Middle frontal gyrus (tissue), 1 donor: ENCODE data around the gene CNOT6.
"Not testable (repeated sequence)": the region's sequence is repeated elsewhere in the genome, so short reads cannot be mapped to it uniquely, and the experiment has no call there.

ENCODE experiments used
- DNase-seq: peaks from one replicate; pipeline ENCODE4 v3.0.0-alpha.2; 2015; ENCODE audit warnings: low spot score; ENCODE audit errors: extremely low spot score

CNOT6 gene

GRCh38 chr5:180494060-180494509 is at the start of gene CNOT6:
Gene CNOT6 (plus strand): TSS chr5:180494379. CDS start chr5:180529277, 34,898 bp downstream.
- DNase-seq = peak; percentile 82

GRCh38 chr5:180454752-180455151 is 39.4 kb upstream of the CNOT6 start:
- DNase-seq = no peak

DNA sequence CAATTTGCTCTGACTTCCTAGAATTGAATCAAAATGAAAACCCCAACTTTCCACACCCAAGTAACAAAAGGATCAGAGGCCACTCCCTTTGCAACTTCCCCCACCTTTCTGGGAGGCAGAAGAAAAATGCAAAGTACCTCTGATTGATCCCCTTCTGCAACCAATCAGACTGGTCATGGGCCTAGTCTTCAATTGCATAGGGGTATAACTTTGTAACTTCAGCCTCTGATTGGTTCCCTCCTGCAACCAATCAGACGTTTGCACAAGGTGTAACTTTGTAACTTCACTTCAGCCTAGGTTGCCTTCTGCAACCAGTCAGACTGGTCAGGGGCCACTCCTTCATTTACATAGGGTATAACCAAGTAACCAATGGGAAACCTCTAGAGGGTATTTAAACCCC is 38.3 kb upstream of the CNOT6 start:
- no peak for DNase-seq

- no peak for DNase-seq
Measured at GRCh38 chr5:180456792-180457191, 37.4 kb upstream of the CNOT6 start.

DNA sequence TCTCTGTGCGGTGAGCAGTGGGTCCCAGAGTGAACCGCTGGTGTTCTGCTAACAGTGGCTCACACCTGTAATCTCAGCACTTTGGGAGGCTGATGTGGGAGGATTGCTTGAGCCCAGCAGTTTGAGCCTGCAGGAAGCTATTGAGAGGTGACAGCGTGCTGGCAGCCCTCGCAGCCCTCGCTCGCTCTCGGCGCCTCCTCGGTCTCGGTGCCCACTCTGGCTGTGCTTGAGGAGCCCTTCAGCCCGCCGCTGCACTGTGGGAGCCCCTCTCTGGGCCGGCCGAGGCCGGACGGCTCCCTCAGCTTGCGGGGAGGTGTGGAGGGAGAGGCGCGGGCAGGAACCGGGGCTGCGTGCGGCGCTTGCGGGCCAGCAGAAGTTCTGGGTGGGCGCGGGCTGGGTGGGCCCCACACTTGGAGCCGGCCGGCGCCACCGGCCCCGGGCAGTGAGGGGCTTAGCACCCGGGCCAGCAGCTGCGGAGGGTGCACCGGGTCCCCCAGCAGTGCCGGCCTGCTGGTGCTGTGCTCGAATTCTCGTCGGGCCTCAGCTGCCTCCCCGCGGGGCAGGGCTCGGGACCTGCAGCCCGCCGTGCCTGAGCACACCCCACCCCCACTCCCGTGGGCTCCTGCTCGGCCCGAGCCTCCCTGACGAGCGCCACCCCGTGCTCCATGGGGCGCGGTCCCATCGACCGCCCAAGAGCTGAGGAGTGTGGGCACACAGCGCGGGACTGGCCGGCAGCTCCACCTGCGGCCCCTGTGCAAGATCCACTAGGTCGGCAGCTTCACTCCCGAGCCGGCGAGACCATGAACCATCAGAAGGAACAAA is 35.1 kb upstream of the CNOT6 start:
- DNase-seq = not testable (repeated sequence)

- DNase-seq = not testable (repeated sequence)
Measured at GRCh38 chr5:180459674-180460142, 34.5 kb upstream of the CNOT6 start.

DNA sequence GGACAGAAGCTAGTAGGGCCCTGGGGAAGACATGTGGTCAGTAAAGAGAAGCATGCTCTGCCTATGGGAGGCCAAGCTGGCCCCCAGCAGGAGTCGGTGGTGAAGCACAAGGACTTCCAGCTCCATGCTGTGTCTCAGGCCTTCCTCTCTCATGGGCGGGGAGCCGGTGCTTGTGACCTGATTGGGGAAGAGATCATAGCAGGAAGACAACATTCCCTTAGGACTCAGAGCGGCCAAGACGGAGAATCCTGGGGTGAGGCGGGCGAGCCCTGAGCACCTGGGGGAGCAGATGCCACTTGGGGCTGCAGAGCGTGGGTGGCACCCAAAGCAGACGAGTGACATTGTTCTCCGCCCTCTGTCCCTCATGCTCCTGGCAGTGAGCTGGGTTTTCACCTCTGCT is 33.3 kb upstream of the CNOT6 start:
- no peak for DNase-seq

DNA sequence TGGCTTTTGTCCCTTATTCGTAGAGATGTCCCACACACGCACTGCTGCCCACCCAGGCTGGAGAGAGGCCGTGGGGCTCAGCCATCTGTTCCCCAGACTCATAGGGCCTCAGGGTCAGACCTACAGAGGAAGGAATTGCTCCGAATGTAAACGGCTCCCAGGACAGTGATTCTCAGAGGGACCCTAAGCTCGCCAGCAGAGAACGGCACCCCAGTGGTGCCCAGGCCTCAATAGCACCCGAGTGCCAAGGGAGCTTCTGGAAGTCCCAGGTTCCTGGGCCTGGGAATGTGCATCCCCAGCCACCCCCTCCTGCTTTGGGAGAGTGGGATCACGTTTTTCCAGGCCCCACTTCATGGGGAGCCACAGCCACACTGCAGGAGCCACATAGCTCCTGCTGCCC is 32.9 kb upstream of the CNOT6 start:
- DNase-seq = no peak

DNA sequence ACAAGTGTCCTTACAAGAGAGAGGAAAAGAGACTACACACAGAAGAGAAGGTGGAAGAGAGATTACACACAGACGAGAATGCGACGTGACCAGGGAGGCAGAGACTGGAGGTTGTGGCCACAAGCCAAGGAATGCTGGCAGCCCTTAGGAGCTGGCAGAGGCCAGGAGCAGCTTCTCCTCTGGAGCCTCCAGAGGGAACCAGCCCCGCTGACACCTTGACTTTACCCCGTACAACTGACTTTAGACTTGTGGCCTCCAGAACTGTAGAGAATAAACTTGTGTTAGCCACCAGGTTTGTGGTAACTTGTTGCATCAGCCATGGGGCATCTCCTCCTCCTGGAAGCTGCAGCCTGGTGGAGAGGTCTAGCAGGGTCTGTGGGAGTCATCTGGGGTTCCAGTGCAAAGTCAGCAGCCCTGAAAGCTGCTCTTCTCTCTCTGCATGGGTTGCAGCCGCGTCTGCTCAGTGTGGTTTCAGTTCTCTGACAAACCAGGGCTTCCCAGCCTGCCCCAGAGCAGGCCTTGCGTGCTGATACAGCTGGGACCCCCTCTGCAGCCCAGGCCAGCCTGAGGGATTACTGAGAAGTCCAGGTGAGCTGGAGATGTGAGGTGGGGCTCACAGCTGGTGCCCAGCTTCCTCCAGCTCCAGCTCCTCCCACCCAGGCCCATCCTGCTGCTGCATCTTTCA is 30.8 kb upstream of the CNOT6 start:
- no peak for DNase-seq

DNA sequence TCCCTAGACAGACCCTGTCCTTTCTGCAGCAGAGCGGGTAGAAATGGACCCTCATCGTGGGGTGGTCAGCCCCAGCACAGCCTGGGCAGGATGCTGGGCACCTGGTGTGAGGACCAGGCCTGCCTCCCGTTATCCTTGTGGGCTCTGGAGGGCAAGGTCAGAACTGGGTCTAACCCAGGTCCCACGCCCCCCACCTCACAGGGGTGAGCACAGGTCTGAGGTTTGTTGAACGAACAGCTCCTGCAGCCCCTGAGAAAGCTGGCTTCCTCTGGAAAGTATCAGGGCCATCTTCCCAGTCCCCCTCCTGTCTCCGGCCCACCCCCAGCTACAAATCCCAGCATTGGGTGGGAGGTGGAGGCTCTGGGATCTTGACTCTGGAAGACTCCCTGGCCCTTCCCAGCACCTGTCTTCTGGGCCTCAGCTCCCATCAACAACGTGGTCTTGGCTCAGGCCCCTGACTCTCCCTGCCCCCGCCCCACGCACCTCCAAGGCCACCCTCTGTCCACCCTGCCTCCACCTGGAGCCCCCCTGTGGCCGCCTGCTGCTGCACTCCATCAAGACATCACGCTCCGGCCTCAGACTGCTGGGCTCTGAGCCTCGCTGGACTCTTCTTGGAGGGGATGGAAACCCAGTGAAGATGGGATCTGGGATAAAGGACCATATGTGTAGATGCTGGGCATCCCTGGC is 30.1 kb upstream of the CNOT6 start:
- no peak for DNase-seq

DNA sequence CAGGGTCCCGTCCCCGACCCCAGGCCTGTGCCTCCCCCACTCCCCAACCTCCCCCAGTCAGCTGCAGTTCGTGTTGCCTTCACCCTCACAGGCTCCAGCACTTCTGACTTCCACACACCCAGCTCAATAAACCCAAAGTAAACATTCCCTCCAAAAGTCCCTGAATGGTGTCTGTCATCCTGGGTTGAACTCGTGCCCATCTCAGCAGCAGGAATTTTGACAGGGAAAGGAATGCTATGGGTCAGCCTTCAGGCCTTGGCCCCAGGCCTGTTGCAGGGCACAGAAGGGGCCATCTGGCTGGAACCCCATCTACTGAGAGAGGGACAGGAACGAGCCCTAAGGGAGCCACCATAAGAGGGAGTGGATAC is 29.6 kb upstream of the CNOT6 start:
- DNase-seq = no peak

DNA sequence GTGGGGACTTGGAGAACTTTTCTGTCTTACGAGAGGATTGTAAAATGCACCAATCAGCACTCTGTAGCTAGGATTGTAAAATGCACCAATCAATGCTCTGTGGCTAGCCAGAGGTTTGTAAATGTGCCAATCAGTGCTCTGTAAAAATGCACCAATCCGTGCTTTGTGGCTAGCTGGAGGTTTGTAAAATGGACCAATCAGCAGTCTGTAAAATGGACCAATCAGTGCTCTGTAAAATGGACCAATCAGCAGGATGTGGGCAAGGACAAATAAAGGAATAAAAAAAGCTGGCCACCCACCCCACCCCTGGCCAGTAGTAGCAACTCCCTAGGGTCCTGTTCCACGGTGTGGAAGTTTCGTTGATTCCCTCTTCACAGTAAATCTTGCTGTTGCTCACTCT is 29.1 kb upstream of the CNOT6 start:
- not testable (repeated sequence) for DNase-seq

DNA sequence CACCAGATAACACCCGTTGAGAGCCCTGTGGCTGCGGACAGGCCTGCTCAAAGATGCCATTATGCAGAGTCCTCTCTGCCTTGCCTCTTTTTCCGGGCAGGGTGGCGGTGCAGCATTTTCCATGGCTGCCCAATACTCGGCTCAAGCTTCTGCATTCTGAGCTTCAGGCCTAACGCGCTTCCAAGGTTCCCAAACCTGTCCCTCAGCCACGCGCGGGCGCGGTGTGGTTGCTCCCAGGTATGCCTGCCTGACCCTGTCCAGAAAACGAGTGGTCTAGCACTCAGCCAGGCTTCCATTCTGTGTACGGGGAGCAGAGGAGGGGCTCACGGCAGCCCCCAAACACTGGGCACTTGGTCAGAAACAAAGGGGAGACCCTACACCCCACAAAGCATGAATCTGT is 27.9 kb upstream of the CNOT6 start:
- no peak for DNase-seq

DNA sequence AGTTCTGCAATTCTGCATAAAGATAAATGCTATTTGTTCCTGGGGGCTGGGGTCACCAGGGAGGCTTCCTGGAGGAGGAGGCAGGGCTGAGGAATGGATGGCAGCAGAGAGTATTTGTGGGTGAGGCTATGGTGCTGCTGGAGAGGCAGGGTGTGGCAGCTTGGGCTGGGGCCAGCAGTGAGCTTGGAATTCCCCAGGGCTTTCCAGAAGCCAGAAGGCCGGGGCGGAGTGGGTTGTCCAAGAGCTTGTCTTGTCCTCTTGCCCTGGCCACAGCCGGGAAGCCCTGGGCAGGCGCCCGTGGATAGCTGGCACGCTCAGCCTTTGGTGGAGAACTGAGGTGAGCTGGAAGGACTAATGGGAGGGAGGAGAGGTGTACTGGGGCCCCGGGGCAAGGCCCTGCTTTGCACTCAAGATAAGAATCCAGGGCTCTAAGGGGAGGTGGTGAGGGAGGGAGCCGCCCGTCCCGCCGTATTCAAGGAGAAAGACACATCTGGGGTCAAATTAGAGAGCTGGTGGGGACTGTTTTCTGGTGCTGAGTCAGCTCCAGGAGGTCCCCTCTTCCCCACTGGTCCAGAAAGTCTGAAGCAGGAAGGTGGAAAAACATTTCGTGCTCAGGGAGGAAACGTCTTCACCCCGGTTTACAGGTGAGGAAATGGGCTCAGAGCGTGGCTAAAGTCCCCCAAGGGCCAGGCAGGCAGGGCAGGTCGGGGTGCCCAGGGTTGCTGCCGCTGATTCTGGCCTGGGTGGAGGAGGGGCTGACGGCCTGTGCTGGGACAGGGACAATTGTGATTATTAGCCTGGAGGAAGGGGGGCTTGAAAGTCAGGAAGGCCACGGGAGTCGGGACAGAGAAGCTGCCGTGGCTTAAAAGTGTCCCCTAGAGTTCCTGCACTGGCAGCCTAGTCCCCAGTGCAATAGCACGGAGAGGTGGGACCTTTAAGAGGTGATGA is 26.9 kb upstream of the CNOT6 start:
- DNase-seq = no peak

- no peak for DNase-seq
Measured at GRCh38 chr5:180467989-180468731, 26.0 kb upstream of the CNOT6 start.

DNA sequence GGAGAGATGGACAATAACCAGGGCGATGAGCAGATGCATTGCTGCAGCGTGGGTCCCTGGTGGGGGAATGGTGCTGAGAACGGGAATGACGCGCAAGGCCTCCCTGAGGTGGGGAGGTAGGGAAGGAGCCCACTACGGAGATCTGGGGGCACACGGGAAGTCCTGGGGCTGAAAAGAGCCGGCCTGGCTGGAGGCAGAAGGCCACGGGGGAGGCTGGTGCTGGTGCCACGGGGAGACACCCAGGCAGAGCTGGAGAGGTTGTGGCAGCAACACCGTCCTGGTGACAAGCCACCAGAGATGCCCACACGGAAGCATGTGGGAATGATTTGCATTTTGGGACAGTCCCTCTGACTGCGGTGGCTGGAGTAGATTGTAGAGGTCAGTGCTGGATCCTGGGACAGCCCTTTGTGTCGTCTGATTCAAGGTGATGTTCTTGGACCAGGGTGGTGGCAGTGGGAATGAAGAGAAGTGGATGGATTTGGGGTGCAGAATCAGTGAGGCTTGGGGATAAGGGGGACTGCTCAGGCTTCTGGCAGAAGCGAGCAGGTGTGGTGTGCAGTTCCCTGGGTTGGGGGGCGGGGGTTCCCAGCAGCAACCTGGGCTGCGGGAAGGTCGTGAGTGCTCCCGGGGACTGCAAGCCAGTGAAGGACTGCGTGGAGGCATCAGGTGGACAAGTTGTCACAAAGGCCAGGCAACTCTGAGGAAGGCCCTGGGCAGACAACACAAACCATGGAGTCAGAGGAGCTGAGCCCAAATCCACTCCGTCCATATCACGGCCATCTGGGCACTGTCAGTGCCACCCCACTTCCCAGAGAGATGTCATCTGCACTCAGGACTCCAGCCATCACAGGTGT is 25.2 kb upstream of the CNOT6 start:
- no peak for DNase-seq

GRCh38 chr5:180469586-180469865 is 24.7 kb upstream of the CNOT6 start:
- DNase-seq = no peak

GRCh38 chr5:180469866-180470265 is 24.3 kb upstream of the CNOT6 start:
- DNase-seq = no peak

DNA sequence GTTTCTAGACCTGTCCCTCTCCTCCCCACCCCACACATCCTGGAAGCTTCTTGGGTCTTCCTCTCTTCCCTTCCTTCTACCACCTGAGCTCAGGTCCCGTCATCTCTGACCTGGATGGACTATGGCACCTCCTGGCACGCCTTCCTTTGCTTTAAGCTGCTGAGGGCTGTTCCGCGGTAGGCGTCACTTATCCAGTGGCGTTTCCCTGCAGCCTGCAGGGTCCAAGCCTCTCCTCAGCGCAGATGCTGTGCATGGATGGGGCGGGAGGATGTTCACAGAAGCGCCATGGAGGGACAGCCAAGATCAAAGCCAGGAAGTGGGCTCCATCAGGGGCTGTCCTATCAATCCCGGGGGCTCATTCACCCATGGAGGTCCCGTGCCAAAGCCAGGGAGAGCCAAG is 23.8 kb upstream of the CNOT6 start:
- no peak for DNase-seq
